ENCODE measurements around the gene PSG3.

DNA sequence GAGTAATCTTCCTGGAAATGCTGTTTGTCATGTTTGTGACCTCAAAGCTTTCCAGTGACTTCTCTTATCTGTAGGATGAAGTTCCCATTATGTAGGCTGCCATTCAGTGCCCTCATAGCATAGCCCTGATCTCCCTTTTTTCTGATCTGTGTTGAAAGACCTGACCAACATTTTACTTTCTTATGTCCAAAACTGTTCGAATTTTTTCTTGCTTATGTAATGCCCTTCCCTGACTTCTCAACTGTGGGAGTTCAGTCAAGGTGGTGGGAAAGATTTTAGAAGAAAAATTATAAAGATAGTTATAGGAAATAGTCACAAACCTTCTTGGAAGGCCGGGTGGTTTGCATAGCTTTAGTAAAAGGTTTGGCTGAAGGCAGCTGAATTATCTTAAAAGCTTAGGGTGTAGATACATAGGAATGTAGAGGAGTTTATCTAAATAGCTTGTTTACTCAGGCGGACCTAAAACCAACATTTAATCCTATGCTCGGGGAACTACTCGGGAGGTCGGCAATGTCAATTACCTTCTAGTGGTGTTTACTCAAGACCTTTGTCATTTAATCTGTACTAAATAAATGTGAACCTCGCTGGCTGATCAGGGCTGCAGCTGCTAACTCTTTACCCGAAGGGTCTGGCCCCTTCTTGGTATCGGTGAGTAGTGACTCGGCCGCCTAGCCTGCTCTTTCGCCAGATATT, 44.3 kb downstream of the PSG3 start:
- TF ChIP-seq CTCF (IDR thresholded peaks at IDR 0.05) = no peak
- no peak for TF ChIP-seq POLR2A (IDR thresholded peaks at IDR 0.05)
